Measurements from ENCODE around the gene SEC63.

- no peak for TF ChIP-seq CTCF (IDR thresholded peaks at IDR 0.05)
- TF ChIP-seq POLR2A (IDR thresholded peaks at IDR 0.05): no peak
These were observed 111.7 kb downstream of the SEC63 start for GRCh38 chr6:107846262-107846795.
